NCI-H510A (cell line): ENCODE results near the gene DENND1A.
"Not testable (repeated sequence)": the region's sequence is repeated elsewhere in the genome, so short reads cannot be mapped to it uniquely, and the experiment has no call there.

Experiments used
- DNase-seq: peaks from one replicate; lab custom pipeline; 2025; lab: John Stamatoyannopoulos, UW

Gene DENND1A

DNA sequence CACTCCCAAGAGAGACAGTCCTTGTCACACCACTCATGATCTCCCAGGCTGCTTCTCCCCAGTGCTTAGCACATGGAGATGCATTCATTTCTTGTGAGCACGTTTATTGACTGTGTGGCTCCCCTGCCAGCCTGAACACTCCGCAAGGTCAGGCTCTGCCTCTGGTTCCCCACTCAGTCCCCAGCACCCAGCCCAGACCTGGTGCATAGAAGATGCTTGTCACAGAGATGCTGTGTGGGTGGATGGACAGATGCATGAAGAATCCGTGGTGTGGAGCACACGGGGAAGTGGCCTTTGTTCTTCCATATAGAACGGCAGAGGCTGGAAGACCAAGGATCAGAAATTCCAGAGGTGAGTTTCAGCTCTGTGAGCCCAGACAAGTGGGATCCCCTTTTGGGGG is 587.7 kb downstream of the DENND1A start:
- DNase-seq: no peak

DNA sequence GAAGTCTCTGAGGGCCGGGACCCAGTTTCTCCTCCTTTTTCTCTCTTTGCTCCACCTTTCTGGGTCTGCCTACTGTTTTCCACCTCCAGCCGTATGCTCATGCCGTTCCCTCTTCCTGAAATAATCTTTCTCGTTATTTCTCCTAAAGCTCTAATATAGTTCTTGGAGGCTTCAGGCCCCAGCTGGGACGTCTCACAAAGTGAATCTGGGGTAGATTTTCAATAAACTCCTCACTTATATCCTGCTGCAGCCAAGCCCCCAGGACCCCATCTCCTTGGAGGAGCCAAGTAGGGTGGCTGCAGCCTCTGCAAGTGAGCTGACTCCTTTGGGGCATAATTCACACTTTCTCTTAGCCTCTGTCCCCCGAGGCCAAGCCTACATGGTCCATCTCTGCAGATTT is 588.1 kb downstream of the DENND1A start:
- no peak for DNase-seq

DNA sequence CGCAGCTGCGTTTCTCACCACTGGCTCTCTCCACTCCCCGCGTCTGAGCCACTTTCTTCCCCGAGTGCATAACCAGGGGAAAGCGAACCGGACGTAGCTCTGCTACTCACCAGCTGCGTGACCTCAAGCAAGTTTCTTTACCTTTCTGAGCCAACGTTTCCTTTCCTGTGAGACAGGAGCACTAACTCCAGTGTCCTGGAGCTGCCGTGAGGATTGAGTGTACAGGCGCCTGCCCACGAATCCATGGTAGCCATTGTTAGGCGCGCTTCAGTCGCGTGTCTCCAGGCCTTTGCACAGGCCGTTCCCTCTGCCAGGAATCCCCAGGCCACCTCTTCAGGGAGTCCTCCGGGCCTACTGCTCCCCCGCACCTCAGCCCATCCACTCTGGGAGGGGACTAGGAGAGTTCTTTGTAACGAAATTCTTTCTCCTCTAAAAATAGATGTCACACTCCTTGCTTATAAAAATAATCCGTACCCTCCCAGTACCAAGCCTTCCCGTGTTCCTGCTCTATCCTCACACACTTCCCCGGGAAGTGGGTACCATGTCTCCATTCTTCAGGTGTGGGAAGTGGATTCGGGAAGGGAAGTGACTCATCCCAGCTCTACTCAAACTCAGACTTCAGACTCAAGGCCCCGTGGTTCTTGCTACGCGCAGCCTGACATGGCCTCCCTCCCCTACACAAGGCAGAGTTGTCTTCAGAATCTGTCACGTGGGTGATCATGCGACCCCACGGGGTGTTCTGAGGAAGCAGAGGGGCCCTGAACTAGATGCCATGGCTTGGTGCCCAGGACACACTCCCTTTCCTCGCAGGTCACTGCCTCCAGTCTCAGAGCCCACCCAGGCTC is 590.0 kb downstream of the DENND1A start:
- no peak for DNase-seq

DNA sequence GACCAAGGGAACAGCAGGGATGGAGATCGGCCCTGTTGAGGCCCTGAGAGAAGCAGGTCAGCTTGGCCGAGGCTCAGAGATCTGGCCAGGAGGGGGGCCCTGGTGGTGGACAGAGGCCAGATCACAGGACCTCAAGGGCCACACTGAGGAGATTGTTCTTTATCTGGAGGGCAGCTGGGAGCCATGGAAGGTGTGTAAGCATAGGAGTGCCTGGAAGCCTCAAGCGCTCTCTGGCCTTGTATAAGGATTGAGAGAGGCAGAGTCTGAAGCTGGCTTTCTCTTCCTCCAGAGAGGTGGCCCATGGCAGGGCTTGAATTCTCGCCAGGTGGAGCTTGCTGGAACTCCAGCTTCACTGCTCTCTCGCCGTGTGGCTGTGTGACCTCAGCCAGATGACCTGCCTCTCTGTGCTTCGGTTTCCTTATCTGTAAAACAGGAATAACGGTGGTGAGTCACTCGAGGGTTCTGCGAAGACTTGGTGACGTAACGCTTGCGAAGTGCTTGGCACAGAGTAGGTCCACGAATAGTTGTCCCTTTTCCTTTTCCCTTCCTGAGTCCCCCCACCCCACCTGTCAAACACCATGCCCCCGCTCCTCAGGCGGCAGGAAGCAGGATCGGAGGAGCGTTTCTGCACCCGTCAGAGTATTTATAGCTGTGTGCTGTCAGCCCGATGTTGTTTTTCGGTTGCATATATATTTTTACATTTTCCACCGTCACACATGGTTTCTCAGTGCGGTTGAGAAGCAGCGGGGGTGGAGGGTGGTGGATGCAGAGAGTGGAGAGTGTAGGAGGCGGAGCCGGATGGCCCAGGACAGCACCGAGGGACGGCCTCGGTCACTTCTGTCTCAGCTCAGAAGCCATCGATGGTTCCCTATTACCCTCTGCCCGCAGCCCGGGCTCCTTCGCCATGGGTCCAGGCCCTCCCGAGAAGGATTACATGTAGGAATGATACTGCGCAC is 590.9 kb downstream of the DENND1A start:
- DNase-seq: no peak

DNA sequence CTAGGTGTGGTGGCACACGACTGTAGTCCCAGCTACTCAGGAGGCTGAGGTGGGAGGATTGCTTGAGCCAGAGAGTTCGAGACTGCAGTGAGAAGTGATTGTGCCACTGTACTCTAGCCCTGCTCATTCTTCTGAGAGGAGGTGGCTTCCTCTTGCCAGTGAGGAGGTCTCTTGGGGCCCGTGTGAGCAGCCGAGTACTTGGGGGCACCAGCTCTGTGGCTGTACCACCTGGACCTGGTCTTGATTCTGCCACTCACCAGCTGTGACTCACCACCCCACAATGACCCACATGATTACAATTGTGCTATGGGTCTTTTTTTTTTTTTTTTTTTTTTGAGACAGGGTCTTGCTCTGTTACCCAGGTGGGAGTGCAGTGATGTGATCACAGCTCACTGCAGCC is 592.0 kb downstream of the DENND1A start:
- DNase-seq: no peak

- no peak for DNase-seq
Measured at GRCh38 chr9:123336959-123337358, 593.0 kb downstream of the DENND1A start.

GRCh38 chr9:123336449-123336848 is 593.5 kb downstream of the DENND1A start:
- DNase-seq: no peak

DNA sequence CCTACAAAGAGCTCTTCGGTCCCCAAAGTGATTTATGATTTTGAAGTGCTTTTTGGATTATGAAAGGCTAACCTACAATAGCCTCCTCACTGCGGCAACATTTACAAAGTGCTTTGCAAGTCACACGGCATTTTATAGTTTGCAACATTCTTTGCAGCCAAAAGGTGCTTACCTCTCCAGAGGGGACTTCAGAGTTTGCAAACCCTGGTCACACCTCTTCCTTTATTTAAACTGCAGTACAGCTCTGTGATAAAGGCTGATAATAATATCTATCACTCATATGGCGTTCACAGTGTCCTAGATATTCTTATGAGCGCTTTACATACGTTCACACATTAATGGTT is 594.0 kb downstream of the DENND1A start:
- no peak for DNase-seq

GRCh38 chr9:123335193-123335985 is 594.5 kb downstream of the DENND1A start:
- DNase-seq: no peak

DNA sequence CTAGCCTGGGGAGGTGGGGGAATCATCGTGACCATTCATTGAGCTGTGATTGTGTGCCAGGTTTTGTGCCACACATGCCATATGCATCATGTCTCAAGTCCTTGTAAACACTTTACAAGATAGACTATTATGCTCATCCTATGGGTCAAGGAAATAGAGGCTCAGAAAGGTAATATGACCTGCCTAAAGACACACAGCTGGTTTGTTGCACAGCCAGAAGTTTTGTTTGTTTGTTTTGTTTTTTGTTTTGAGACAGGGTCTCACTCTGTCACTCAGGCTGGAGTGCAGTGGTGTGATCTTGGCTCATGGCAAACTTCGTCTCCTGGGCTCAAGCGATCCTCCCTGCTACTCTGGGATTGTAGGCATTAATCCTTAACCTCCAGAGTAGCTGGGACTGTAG is 595.3 kb downstream of the DENND1A start:
- DNase-seq: no peak

- DNase-seq: not testable (repeated sequence)
Measured at GRCh38 chr9:123333058-123333669, 596.8 kb downstream of the DENND1A start.

DNA sequence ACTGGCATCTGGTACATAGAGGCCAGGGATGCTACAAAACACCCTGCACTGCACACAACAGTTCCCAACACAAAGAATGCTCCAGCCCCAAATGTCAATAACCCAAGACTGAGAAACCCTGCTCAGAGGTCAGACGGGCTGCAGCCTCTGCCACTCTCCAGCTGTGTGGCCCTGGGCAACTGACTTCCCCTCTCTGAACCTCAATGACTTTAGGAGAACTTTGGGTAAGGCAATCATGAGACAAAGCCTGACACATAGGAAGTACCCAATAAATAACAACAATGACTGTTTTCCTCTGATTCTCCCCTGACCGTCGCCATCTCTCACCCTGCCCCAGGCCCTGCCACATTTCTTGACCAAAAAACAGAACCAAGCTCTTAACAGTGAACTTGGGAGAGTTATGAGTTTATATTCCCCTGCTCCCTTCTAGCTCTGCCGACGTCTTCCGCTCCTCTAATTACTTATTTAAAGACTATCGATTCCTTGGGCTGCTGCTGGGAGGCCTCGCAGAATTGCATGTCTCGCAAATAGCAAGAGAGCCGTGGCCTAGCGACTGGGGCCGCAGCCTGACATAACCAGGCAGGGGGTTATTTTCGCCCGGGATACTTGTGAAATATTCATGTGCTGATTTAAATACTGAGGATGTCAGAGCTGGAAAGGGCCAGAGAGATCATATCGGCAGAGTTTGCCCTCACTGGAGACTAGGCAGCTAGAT is 598.4 kb downstream of the DENND1A start:
- no peak for DNase-seq
